Endodermal cell (in vitro differentiated cells): ENCODE results near the gene FAM3C. TPM values are rescaled to one million over a fixed set of nuclear protein-coding genes. Genes with fewer than 3 reads are reported as not detected.

ENCODE experiments used
- DNase-seq: peaks from one replicate; pipeline ENCODE4 v3.0.0-alpha.2; 2017
- H3K27ac ChIP-seq: 2 replicates; pipeline ENCODE4 v1.5.1; 2013; ENCODE audit warnings: mild to moderate bottlenecking, low read depth, low read length, moderate library complexity
- H3K27me3 ChIP-seq: 2 replicates; pipeline ENCODE4 v1.6.1; 2013; ENCODE audit warnings: mild to moderate bottlenecking, low read length, moderate library complexity; ENCODE audit not compliant: insufficient read depth, control insufficient read depth, poor library complexity, severe bottlenecking
- H3K36me3 ChIP-seq: 2 replicates; pipeline ENCODE4 v1.7.0; 2013; ENCODE audit warnings: mild to moderate bottlenecking, low read length, moderate library complexity; ENCODE audit not compliant: control insufficient read depth, insufficient read depth
- H3K4me1 ChIP-seq: one replicate; pipeline ENCODE4 v1.7.0; 2013; ENCODE audit warnings: low read length; ENCODE audit not compliant: control insufficient read depth, insufficient read depth
- H3K4me3 ChIP-seq: 2 replicates; pipeline ENCODE4 v1.5.1; 2013; ENCODE audit warnings: mild to moderate bottlenecking, low read length, moderate library complexity
- H3K9ac ChIP-seq: 2 replicates; pipeline ENCODE4 v1.6.1; 2013; ENCODE audit warnings: mild to moderate bottlenecking, low read length, moderate library complexity; ENCODE audit not compliant: poor library complexity, severe bottlenecking; ENCODE audit errors: extremely low read depth
- H3K9me3 ChIP-seq: 2 replicates; pipeline ENCODE4 v1.6.1; 2013; ENCODE audit warnings: mild to moderate bottlenecking, low read length, moderate library complexity; ENCODE audit not compliant: control insufficient read depth
- H3K27ac Mint-ChIP-seq: 2 replicates; pipeline ENCODE4 v1.8.0; 2020; ENCODE audit warnings: mixed read lengths
- H3K27me3 Mint-ChIP-seq: 2 replicates; pipeline ENCODE4 v1.8.0; 2021; ENCODE audit warnings: mild to moderate bottlenecking, mixed read lengths; ENCODE audit not compliant: insufficient read depth
- H3K36me3 Mint-ChIP-seq: 2 replicates; pipeline ENCODE4 v1.8.0; 2020; ENCODE audit warnings: low read depth, mixed read lengths
- H3K4me1 Mint-ChIP-seq: 2 replicates; pipeline ENCODE4 v1.8.0; 2020; ENCODE audit warnings: mixed read lengths
- H3K4me3 Mint-ChIP-seq: 2 replicates; pipeline ENCODE4 v1.8.0; 2020; ENCODE audit warnings: mild to moderate bottlenecking, moderate library complexity, mixed read lengths
- H3K9me3 Mint-ChIP-seq: 2 replicates; pipeline ENCODE4 v1.8.0; 2020; ENCODE audit warnings: mild to moderate bottlenecking, mixed read lengths
- CTCF ChIP-seq: fragments of 200-600 bp; sonication (generic); conservative IDR thresholded peaks from 2 replicates; pipeline ENCODE4 v1.5.0; 2021; ENCODE audit warnings: antibody characterized with exemption, mild to moderate bottlenecking
- WGBS, 2 experiments: methylation state at CpG; one replicate each; pipeline versions ENCODE4 v1.1.5 to v1.1.7; 2013; ENCODE audit warnings: missing lambda C conversion rate in 2 of 2, mixed read lengths in 1 of 2; ENCODE audit not compliant: insufficient coverage in 1 of 2, insufficient read length in 1 of 2; 5-methylcytosine and 5-hydroxymethylcytosine counted together
- total RNA-seq, 2 donors: library from RNA; stranded (reverse); fragmentation: NEBNext Ultra II Directional in 1 of 2; extraction: Animal tissue kit (Norgen Biotek cat#: 25700) in 1 of 2; gene quantifications; 2 replicates in 1 of 2; 3 replicates in 1 of 2; pipeline ENCODE4 v1.2.1, GENCODE V29; 2021

FAM3C gene
- total RNA-seq, 2 donors from 2014 or later = 61.3 to 61.5 TPM

- Histone ChIP-seq H3K9ac (no peak overlapping the region), H3K9me3 (peaks cover 9% of the 10 kb centered on the region), H3K27ac (no peak overlapping the region), H3K4me1 (no peaks in the 10 kb centered on the region), H3K36me3 (no peaks in the 10 kb centered on the region), H3K27me3 (no peaks in the 10 kb centered on the region), H3K4me3 (peak overlapping the region; percentile 12)
- Mint-ChIP-seq H3K4me1 (peaks cover 30% of the 10 kb centered on the region), H3K4me3 (no peak overlapping the region), H3K27ac (peak overlapping the region; percentile 1), H3K9me3 (peaks cover 14% of the 10 kb centered on the region), H3K27me3 (peaks cover 4% of the 10 kb centered on the region), H3K36me3 (no peaks in the 10 kb centered on the region)
- 90 to 92% methylated on average over 7 to 9 of the region's 9 CpGs for WGBS, 2 experiments
- DNase-seq = no peak
- TF ChIP-seq CTCF = no peak
Measured at GRCh38 chr7:121313793-121314676, 82.1 kb downstream of the FAM3C start.

- Mint-ChIP-seq H3K36me3 (no peaks in the 10 kb centered on the region), H3K27me3 (peaks cover 4% of the 10 kb centered on the region), H3K9me3 (peaks cover 14% of the 10 kb centered on the region), H3K27ac (peak overlapping the region; percentile 1), H3K4me3 (no peak overlapping the region), H3K4me1 (peaks cover 30% of the 10 kb centered on the region)
- Histone ChIP-seq H3K27me3 (no peaks in the 10 kb centered on the region), H3K4me3 (peak overlapping the region; percentile 12), H3K9ac (no peak overlapping the region), H3K27ac (no peak overlapping the region), H3K36me3 (no peaks in the 10 kb centered on the region), H3K4me1 (no peaks in the 10 kb centered on the region), H3K9me3 (peaks cover 9% of the 10 kb centered on the region)
- 89 to 100% methylated on average over 1 to 3 of the region's 3 CpGs for WGBS, 2 experiments
- DNase-seq = no peak
- no peak for TF ChIP-seq CTCF
Measured at GRCh38 chr7:121313220-121313792, 82.8 kb downstream of the FAM3C start.

- Mint-ChIP-seq H3K27me3 (no peaks in the 10 kb centered on the region), H3K27ac (no peak overlapping the region), H3K4me1 (peaks cover 6% of the 10 kb centered on the region), H3K4me3 (no peak overlapping the region), H3K9me3 (peaks cover 9% of the 10 kb centered on the region), H3K36me3 (no peaks in the 10 kb centered on the region)
- H3K9ac ChIP-seq = no peak overlapping the region
- TF ChIP-seq CTCF = no peak
- no peaks in the 10 kb centered on the region for H3K36me3 ChIP-seq
- 92 to 93% methylated on average over 3 to 4 of the region's 4 CpGs for WGBS, 2 experiments
- H3K27ac ChIP-seq = no peak overlapping the region
- DNase-seq = no peak
- peaks cover 9% of the 10 kb centered on the region for H3K9me3 ChIP-seq
- no peaks in the 10 kb centered on the region for H3K27me3 ChIP-seq
- H3K4me1 ChIP-seq = peaks cover 2% of the 10 kb centered on the region
- no peak overlapping the region for H3K4me3 ChIP-seq
Measured at GRCh38 chr7:121307021-121307574, 89.0 kb downstream of the FAM3C start.
